Dedifferentiated amniotic fluid mesenchymal stem cell (primary cell): Measurements from ENCODE around the gene IL1RL1.
A peak's percentile ranks its signal among the peaks of the same experiment; 100 is the strongest.

Experiments
- DNase-seq: peaks from one replicate; pipeline ENCODE4 v3.0.0-alpha.2; 2016; ENCODE audit errors: extremely low spot score

The IL1RL1 gene

DNA sequence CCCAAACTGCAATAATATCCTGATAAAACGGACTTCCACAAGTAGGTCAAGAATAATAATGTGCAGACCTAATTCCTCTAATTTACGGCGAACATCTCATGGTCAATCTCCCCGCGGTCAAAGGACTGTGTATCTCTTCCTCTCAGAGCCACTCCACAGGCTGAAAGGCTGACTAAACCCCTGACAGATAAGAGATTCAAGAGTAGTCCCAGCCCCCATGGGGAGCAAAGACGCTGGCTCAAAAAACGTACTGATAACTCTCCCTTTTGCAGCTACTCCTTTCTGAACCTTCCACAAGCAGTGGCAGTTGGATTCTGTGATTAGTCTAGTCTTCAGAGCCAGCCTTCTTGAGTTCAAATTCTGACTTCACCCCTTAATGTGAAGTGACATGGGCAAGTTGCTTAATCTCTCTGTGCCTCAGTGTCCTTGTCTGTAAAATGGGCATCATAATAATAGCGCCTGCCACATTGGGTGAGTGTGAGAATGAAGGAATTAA, 24.6 kb downstream of the IL1RL1 start:
- DNase-seq: no peak

GRCh38 chr2:102336502-102336945, 25.2 kb downstream of the IL1RL1 start:
- DNase-seq: no peak

DNA sequence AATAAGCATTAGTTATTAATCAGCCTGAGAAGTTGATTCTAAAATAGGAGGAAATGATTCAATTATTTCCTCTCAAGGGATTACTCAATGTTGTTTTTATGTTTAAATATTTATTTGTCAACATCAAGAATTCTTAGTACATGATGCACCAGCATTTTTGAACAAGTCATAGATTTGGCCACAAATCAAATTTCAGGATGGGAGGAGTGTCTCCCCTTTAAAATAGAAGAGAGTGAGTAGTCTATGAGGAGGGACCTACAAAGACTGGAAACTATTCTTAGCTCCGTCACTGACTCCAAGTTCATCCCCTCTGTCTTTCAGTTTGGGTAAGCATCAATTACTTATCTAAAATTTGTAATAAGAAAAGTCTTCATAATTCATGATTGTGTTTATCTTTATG, 25.6 kb downstream of the IL1RL1 start:
- no peak for DNase-seq

DNA sequence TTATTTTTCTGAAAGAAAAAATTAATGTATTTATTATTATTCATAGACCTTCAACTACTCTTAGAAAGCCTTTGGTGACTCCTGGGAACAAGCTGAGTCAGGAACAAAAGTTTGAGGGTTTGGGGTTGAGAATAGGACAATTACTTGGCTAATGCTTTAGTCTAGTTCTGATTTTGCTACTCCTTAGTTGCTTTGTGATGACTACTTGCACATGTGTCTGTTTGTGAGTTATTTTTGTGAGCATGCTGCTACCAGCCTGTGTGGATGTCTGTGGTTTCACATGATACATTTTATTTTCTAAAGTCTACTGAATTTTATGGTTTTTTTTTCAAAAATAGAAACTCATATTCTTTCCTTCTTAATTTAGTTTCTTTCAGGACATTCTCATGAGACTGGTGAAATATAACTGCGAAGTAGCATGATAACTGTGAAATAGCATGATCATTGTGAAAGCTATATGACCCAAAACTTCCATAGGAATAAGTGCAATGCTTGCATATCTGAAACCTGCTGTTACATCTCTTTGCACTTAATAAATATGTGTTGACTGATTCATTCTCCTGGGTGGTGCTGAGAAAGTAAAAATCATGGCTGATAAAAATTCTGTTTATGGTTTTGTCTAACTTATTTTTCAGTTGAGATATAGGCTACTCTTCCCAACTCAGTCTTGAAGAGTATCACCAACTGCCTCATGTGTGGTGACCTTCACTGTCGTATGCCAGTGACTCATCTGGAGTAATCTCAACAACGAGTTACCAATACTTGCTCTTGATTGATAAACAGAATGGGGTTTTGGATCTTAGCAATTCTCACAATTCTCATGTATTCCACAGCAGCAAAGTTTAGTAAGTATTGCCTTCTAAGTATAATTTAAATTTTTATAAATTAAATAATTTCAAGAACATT, 26.4 kb downstream of the IL1RL1 start:
- no peak for DNase-seq

DNA sequence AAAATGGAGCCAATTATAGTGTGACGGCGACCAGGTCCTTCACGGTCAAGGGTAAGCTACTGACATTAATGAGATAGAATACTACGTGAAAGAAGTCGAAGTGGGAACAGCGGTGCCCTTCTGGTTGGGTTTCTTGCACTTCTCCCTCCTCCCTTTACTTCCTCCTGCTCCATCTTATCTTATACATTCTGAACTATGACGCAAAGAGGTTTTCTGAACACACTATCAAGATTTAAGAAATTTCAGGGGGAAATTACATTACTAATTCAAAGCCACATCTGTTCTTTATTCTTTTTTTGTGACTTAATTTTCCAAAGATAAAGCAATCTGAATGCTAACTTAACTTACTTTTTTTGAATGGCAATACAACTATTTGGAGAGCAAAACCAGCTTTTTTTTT, 29.4 kb downstream of the IL1RL1 start:
- DNase-seq: no peak

- DNase-seq: no peak
Measured at GRCh38 chr2:102342888-102343287, 31.5 kb downstream of the IL1RL1 start.

DNA sequence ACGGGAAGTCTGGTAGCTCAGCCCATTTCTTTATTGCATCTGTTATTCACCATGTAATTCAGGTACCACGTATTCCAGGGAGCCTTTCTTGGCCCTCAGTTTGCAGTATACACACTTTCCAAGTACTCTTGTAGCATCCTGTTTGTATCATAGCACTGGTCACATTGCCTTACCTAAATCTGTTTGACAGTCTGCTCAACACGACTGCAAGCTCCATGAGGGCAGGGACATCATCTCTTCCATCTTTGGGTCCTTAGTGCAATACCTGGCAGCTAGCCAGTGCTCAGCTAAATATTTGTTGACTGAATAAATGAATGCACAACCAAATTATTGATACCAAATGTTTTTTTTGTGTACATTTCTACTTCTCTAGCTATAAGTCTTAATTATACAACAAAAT, 33.0 kb downstream of the IL1RL1 start:
- DNase-seq: no peak

GRCh38 chr2:102345329-102345920, 34.1 kb downstream of the IL1RL1 start:
- DNase-seq: no peak

DNA sequence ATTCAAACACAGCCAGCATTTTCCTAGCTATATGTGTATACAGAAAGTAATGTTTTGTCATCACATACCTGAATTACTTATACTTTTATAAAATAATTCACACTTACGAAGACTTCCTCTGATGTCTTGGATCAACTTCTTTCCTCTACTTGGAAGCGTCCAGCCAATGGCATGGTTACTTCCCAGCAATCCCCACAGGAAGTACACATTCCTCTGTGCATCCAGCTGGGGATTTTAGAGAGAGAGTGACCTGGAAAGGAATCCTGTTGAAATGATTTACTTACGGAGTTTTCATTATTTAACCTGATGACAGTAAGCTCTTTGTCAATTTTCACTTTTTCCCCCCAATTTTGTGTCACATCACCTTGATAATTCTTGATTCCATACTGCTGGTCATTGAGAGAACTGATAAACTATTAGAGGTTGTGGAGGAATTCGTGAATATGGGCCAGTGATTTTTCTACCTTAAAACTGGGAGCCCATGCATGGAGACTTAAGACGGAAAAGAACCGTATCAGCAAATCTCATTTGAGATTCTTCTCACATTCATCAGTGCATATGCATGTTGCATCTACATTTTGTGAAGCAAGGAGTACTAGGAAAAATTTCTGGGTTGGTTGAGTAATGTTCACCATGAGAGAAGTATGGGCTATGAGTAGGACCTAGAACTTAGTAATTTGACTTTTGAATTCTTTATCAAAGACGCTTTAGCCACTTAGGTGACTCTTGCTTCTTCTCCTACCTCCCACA, 35.2 kb downstream of the IL1RL1 start:
- no peak for DNase-seq

- DNase-seq: no peak
Measured at GRCh38 chr2:102350137-102350793, 38.9 kb downstream of the IL1RL1 start.

- DNase-seq: peak; percentile 63
Measured at GRCh38 chr2:102355526-102356380, 44.4 kb downstream of the IL1RL1 start, which contains the start of gene IL18R1. Gene IL18R1 (plus strand): TSS chr2:102355796. CDS start chr2:102362661, 6,865 bp downstream.

GRCh38 chr2:102356381-102356712, 45.0 kb downstream of the IL1RL1 start:
- no peak for DNase-seq

- DNase-seq: no peak
Measured at GRCh38 chr2:102356741-102357140, 45.4 kb downstream of the IL1RL1 start.

GRCh38 chr2:102357937-102358336, 46.6 kb downstream of the IL1RL1 start:
- DNase-seq: no peak

- DNase-seq: no peak
Measured at GRCh38 chr2:102358496-102358895, 47.1 kb downstream of the IL1RL1 start.

DNA sequence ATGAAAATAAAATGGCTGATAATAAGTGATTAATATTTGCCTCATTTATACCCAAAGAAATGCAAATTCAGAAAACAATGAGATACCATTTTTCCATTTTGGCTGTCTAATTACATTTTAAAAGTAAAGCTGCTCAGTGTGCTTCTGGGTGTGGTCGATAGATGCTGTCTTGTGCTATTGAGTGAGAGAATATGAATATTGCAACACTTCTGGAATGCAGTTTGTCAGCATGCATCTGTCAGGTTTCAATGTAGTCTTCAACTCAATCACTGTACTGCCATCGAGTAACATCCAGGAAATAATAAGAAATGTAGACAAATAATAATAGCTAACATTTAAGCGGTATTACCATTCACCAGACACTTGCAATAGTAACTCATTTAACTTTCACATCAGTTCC, 48.2 kb downstream of the IL1RL1 start:
- no peak for DNase-seq

DNA sequence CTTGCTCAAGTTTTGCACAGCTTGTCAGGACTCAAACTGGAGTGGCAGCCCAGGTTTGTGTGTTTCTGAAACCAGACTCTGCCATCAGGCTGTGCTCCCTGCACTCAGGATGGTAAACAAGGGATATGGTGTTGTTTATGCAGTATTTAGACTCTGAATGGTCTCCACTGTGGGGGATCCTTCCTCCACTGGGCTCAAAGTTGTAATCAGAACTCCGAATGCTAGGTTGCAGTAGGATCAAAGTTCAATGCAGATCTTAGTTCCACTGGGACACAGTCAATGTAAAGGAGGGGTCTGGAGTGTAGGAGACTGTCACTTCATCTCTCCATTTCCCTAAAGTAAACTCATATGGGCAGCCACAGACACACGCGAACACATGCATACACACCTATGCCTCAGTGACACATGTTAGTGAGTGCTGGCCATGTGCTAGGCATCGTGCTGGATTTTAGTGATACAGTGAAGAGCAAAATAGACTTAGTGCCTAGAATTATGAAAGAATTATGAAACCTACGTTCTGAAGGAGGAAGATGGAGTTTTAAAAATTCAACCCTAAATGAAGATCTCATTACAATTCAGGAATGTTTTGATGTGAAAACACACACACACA, 50.4 kb downstream of the IL1RL1 start:
- DNase-seq: no peak

GRCh38 chr2:102365763-102366162, 54.4 kb downstream of the IL1RL1 start:
- no peak for DNase-seq

DNA sequence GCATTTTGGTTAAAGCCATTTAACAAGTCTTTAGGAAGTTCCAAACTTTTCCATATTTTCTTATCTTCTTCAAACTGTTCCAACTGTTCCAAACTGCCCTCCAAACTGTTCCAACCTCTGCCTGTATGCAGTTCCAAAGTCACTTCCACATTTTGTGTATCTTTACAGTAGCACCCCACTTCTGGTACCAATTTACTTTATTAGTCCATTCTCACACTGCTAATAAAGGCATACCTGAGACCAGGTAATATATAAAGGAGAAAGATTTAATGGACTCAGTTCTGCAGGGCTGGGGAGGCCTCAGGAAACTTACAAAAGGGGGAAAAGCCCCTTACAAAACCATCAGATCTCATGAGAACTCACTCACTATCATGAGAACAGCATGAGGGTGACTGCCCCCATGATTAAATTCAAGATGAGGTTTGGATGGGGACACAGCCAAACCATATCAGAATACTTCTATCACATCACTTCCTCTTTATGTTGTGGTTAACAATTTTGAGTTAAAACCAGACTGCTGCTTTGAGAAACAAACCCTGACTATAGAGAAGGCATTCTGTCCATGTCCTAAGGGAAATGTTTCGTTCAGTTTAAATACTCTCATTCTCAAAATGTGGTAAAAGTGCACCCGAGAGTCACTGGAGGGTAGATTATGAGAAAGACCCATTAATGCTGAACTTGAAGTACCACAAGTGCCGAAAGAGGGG, 55.2 kb downstream of the IL1RL1 start:
- no peak for DNase-seq
